GM12878 (cell line): ENCODE measurements around the gene UBAP1. TPM values are rescaled to one million over a fixed set of nuclear protein-coding genes. Genes with fewer than 3 reads are reported as not detected.

ENCODE experiments used
- ATAC-seq: fragments of 200-7000 bp; cut with Tn5 transposase; 3 replicates; pipeline ENCODE4 v1.9.1; 2020; ENCODE audit warnings: mild to moderate bottlenecking, moderate library complexity
- BruUV-seq: library from RNA; stranded (reverse); fragments of 400-500 nt; replicated peaks from 2 replicates; lab custom pipeline; 2021; lab: Mats Ljungman, UMichigan
- CTCF ChIA-PET: fragments of 300-600 bp; sonication (Branson Sonifier 250); formaldehyde crosslinking; extraction: SDS; loops from one replicate; lab custom pipeline; 2021; ENCODE audit warnings: inconsistent platforms; lab: Yijun Ruan, JAX
- POLR2A ChIA-PET: fragments of 350-600 bp; formaldehyde crosslinking; extraction: SDS; loops from one replicate; lab custom pipeline; 2021; ENCODE audit warnings: inconsistent platforms; lab: Charles Lee
- RAD21 ChIA-PET: fragments of 300-600 bp; sonication (Branson Sonifier 250); formaldehyde crosslinking; loops from one replicate; lab custom pipeline; 2023; ENCODE audit warnings: antibody characterized with exemption; ENCODE audit not compliant: unreplicated experiment; lab: Charles Lee
- SMC1A ChIA-PET: fragments of 300-600 bp; sonication (Branson Sonifier 250); formaldehyde crosslinking; loops from one replicate; lab custom pipeline; 2023; ENCODE audit not compliant: unreplicated experiment, uncharacterized antibody; lab: Charles Lee
- DNase-seq: peaks from one replicate; pipeline ENCODE4 v3.0.0-alpha.2; 2011; ENCODE audit warnings: low read depth, low spot score
- FAIRE-seq: peaks from 3 replicates; lab custom pipeline; 2011; peaks lifted over from hg19 to GRCh38; lab: Jason Lieb, UNC
- H2AFZ ChIP-seq: 2 replicates; pipeline ENCODE4 v1.6.0; 2011; ENCODE audit warnings: low read depth, low read length, control low read depth; ENCODE audit not compliant: control insufficient read depth
- H3K27ac ChIP-seq: 2 replicates; pipeline ENCODE4 v1.5.1; 2011; ENCODE audit warnings: control low read depth; ENCODE audit not compliant: control insufficient read depth, insufficient read depth
- H3K27me3 ChIP-seq, 2 experiments: replicated peaks in 1 of 2; 2 replicates each; pipeline versions ENCODE4 v1.6.0 to v1.6.1; 2011; ENCODE audit warnings: low read length in 1 of 2; ENCODE audit not compliant: control insufficient read depth in 2 of 2, insufficient read depth in 2 of 2
- H3K36me3 ChIP-seq, 2 experiments: 2 replicates each; pipeline ENCODE4 v1.5.1; 2011; ENCODE audit warnings: low read length in 1 of 2; ENCODE audit not compliant: control insufficient read depth in 2 of 2, insufficient read depth in 2 of 2
- H3K4me1 ChIP-seq: 2 replicates; pipeline ENCODE4 v1.6.1; 2011; ENCODE audit warnings: mild to moderate bottlenecking, low read length, moderate library complexity, mixed read lengths; ENCODE audit not compliant: control insufficient read depth, insufficient read depth
- H3K4me2 ChIP-seq: 2 replicates; pipeline ENCODE4 v1.6.0; 2011; ENCODE audit warnings: control low read depth; ENCODE audit not compliant: control insufficient read depth, insufficient read depth
- H3K4me3 ChIP-seq: fragments of 200-600 bp; sonication (generic); 2 replicates; pipeline ENCODE4 v1.5.1; 2016
- H3K79me2 ChIP-seq: 2 replicates; pipeline ENCODE4 v1.6.0; 2011; ENCODE audit warnings: low read length; ENCODE audit not compliant: control insufficient read depth, insufficient read depth
- H3K9ac ChIP-seq: 2 replicates; pipeline ENCODE4 v1.8.0; 2011; ENCODE audit warnings: low read length, control low read depth, mixed read lengths; ENCODE audit not compliant: control insufficient read depth, insufficient read depth
- H3K9me3 ChIP-seq: replicated peaks from 3 replicates; pipeline ENCODE4 v1.5.1; 2011; ENCODE audit warnings: mild to moderate bottlenecking, low read length; ENCODE audit not compliant: control insufficient read depth, insufficient read depth
- H4K20me1 ChIP-seq: 2 replicates; pipeline ENCODE4 v1.6.0; 2011; ENCODE audit not compliant: control insufficient read depth, insufficient read depth
- BCL11A ChIP-seq: IDR thresholded peaks from 2 replicates; pipeline ENCODE4 v1.6.1; 2011; ENCODE audit warnings: low read depth, low read length
- KDM1A ChIP-seq: fragments of 200-600 bp; sonication (generic); IDR thresholded peaks from 2 replicates; pipeline ENCODE4 v1.6.1; 2016; ENCODE audit warnings: borderline replicate concordance
- KLF5 ChIP-seq: fragments of 450-650 bp; IDR thresholded peaks from 2 replicates; pipeline ENCODE4 v1.6.1; 2014; ENCODE audit warnings: mild to moderate bottlenecking; ENCODE audit not compliant: partially characterized antibody
- MTA2 ChIP-seq: fragments of 450-650 bp; IDR thresholded peaks from 2 replicates; pipeline ENCODE4 v1.6.1; 2016; ENCODE audit warnings: low read depth, mild to moderate bottlenecking, moderate library complexity
- NR2C2 ChIP-seq: IDR thresholded peaks from 2 replicates; pipeline ENCODE4 v1.6.1; 2011; ENCODE audit warnings: borderline replicate concordance, low read depth; ENCODE audit not compliant: control insufficient read depth, insufficient read length
- POLR2AphosphoS2 ChIP-seq: IDR thresholded peaks from 2 replicates; pipeline ENCODE4 v1.6.1; 2011; ENCODE audit warnings: low read depth, mild to moderate bottlenecking, low read length, improper control_type of control experiment, moderate library complexity
- SIX5 ChIP-seq: IDR thresholded peaks from 2 replicates; pipeline ENCODE4 v1.6.1; 2011; ENCODE audit warnings: mild to moderate bottlenecking, low read depth, low read length, moderate library complexity; ENCODE audit not compliant: severe bottlenecking
- TAF1 ChIP-seq: IDR thresholded peaks from 2 replicates; pipeline ENCODE4 v1.6.1; 2011; ENCODE audit warnings: mild to moderate bottlenecking, low read depth, low read length, borderline replicate concordance
- WGBS: methylation state at CpG from one replicate; pipeline ENCODE4 v1.1.6; 2016; ENCODE audit warnings: low lambda C conversion rate; ENCODE audit not compliant: insufficient replicate concordance, insufficient coverage; ENCODE audit errors: missing lambda C conversion rate; 5-methylcytosine and 5-hydroxymethylcytosine counted together
- in situ Hi-C: fragments of 300-500 bp; cut with MboI; formaldehyde crosslinking; loops from 9 replicates; pipeline ENCODE4 v1.14.3; 2018; ENCODE audit warnings: mixed read lengths
- intact Hi-C: fragments of 100-400 bp; cut with micrococcal nuclease; formaldehyde crosslinking; loops from one replicate; pipeline ENCODE4 v1.14.2; 2022; ENCODE audit not compliant: unreplicated experiment
- polyA plus RNA-seq, 11 experiments: library from polyadenylated mRNA; depleted of rRNA in 4 of 11; unstranded in 6 of 11; stranded (reverse) in 5 of 11; fragments of >200 nt; fragmentation: Nextera tagmentation in 4 of 11; fragmentation: Illumina TruSeq in 1 of 11; extraction: Ambion mirVana in 4 of 11; extraction: Trizol in 1 of 11; gene quantifications; 1 replicate in 1 of 11; 2 replicates in 10 of 11; pipeline versions ENCODE4 v1.2.1 to v1.2.3, GENCODE V29; 2011 to 2016; ENCODE audit warnings: inconsistent platforms in 2 of 11, missing spikeins in 2 of 11, low read depth in 1 of 11
- total RNA-seq, 4 experiments: library from RNA; depleted of rRNA in 3 of 4; stranded (reverse); fragments of >200 nt in 3 of 4; fragmentation: Illumina TruSeq in 1 of 4; extraction: Trizol in 1 of 4; gene quantifications; 2 replicates each; pipeline versions ENCODE4 v1.2.1 to v1.2.3, GENCODE V29; 2013 to 2021
- TF ChIP-seq, protein P1 (sequence below): fragments of 450-650 bp; IDR thresholded peaks from 2 replicates; pipeline ENCODE4 v1.6.1; 2016; ENCODE audit warnings: mild to moderate bottlenecking
- TF ChIP-seq, protein P2 (sequence below): fragments of 450-650 bp; IDR thresholded peaks from 2 replicates; pipeline ENCODE4 v1.6.1; 2017; ENCODE audit warnings: low read depth, mild to moderate bottlenecking, moderate library complexity
- TF ChIP-seq, protein P3 (sequence below): IDR thresholded peaks from 2 replicates; pipeline ENCODE4 v1.6.1; 2012; ENCODE audit warnings: low read length, inconsistent platforms
- TF ChIP-seq, protein P4 (sequence below): IDR thresholded peaks from 2 replicates; pipeline ENCODE4 v1.6.1; 2012; ENCODE audit warnings: low read depth, low read length, improper control_type of control experiment
- TF ChIP-seq, protein P5 (sequence below): fragments of 450-650 bp; IDR thresholded peaks from 2 replicates; pipeline ENCODE4 v1.6.1; 2017; ENCODE audit warnings: mild to moderate bottlenecking, low read depth, inconsistent platforms; ENCODE audit not compliant: poor library complexity, severe bottlenecking

UBAP1 gene
- total and polyA plus RNA-seq, 10 of the 15 experiments (the other 5 are each of a cell fraction or from before 2014, with no cell fraction given), result 2.1 to 47.9 (median 27.2) TPM

DNA sequence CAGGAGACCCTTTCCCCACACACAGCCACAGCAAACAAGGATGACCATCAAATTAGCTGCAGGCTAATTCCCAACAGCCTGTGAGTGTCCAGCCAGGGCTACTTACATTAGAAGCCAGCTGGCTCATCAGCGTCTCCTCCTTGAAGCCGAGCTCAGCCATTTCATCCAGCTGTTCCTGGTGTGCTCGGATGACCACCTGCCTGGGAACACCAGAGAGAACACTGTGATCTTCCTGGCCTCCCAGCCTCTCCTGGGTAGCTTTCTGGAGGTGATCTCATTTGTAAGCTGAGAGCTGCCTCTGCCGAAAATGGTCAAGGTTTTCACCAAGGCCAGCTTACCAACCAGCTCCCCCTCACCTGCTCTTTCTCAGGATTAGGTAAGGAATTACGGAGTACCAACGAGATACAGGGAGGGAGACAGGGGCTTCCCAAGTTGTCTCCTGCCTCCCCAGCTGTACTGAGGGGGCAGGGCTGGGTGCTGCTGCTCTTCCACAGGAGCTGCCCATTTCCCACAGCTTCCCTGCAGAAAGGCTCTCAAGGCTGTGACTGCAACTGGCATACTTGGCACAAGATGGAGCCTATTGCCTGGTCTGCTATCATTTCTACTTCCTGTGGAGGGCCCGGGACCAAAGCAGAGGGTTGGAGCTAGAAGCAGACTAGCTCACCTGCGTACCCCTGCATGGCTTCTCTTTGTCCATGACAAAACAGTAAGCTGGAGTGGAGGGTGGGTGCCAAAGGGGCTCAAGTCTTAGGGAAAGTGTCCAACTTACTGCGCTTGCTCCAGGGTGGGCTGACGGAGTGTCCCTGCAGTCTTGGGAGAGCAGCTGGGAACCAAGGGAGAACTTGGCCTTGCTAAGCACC lies 76.4 kb downstream of the UBAP1 start:
- in situ Hi-C loops, result no loop called here
- WGBS, result 89% methylated on average over 10 of the region's 10 CpGs
- TF ChIP-seq POLR2AphosphoS2 (no peak), KLF5 (no peak), NR2C2 (no peak), SIX5 (no peak), TAF1 (no peak), BCL11A (no peak), KDM1A (no peak), MTA2 (no peak)
- TF ChIP-seq, protein P1, sequence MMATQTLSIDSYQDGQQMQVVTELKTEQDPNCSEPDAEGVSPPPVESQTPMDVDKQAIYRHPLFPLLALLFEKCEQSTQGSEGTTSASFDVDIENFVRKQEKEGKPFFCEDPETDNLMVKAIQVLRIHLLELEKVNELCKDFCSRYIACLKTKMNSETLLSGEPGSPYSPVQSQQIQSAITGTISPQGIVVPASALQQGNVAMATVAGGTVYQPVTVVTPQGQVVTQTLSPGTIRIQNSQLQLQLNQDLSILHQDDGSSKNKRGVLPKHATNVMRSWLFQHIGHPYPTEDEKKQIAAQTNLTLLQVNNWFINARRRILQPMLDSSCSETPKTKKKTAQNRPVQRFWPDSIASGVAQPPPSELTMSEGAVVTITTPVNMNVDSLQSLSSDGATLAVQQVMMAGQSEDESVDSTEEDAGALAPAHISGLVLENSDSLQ, result no peak
- TF ChIP-seq, protein P2, sequence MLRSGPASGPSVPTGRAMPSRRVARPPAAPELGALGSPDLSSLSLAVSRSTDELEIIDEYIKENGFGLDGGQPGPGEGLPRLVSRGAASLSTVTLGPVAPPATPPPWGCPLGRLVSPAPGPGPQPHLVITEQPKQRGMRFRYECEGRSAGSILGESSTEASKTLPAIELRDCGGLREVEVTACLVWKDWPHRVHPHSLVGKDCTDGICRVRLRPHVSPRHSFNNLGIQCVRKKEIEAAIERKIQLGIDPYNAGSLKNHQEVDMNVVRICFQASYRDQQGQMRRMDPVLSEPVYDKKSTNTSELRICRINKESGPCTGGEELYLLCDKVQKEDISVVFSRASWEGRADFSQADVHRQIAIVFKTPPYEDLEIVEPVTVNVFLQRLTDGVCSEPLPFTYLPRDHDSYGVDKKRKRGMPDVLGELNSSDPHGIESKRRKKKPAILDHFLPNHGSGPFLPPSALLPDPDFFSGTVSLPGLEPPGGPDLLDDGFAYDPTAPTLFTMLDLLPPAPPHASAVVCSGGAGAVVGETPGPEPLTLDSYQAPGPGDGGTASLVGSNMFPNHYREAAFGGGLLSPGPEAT, result no peak
- TF ChIP-seq, protein P3, sequence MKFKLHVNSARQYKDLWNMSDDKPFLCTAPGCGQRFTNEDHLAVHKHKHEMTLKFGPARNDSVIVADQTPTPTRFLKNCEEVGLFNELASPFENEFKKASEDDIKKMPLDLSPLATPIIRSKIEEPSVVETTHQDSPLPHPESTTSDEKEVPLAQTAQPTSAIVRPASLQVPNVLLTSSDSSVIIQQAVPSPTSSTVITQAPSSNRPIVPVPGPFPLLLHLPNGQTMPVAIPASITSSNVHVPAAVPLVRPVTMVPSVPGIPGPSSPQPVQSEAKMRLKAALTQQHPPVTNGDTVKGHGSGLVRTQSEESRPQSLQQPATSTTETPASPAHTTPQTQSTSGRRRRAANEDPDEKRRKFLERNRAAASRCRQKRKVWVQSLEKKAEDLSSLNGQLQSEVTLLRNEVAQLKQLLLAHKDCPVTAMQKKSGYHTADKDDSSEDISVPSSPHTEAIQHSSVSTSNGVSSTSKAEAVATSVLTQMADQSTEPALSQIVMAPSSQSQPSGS, result no peak
- TF ChIP-seq, protein P4, sequence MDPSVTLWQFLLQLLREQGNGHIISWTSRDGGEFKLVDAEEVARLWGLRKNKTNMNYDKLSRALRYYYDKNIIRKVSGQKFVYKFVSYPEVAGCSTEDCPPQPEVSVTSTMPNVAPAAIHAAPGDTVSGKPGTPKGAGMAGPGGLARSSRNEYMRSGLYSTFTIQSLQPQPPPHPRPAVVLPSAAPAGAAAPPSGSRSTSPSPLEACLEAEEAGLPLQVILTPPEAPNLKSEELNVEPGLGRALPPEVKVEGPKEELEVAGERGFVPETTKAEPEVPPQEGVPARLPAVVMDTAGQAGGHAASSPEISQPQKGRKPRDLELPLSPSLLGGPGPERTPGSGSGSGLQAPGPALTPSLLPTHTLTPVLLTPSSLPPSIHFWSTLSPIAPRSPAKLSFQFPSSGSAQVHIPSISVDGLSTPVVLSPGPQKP, result no peak
- TF ChIP-seq, protein P5, sequence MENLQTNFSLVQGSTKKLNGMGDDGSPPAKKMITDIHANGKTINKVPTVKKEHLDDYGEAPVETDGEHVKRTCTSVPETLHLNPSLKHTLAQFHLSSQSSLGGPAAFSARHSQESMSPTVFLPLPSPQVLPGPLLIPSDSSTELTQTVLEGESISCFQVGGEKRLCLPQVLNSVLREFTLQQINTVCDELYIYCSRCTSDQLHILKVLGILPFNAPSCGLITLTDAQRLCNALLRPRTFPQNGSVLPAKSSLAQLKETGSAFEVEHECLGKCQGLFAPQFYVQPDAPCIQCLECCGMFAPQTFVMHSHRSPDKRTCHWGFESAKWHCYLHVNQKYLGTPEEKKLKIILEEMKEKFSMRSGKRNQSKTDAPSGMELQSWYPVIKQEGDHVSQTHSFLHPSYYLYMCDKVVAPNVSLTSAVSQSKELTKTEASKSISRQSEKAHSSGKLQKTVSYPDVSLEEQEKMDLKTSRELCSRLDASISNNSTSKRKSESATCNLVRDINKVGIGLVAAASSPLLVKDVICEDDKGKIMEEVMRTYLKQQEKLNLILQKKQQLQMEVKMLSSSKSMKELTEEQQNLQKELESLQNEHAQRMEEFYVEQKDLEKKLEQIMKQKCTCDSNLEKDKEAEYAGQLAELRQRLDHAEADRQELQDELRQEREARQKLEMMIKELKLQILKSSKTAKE, result no peak
- Histone ChIP-seq H4K20me1 (no peaks in the 10 kb centered on the region), H3K27ac (no peak overlapping the region), H3K9me3 (no peaks in the 10 kb centered on the region), H3K4me3 (no peak overlapping the region), H3K36me3 (peaks cover 19 to 27% of the 10 kb centered on the region in 2 experiments), H3K9ac (no peak overlapping the region), H3K27me3 (no peaks in the 10 kb centered on the region), H3K4me1 (no peaks in the 10 kb centered on the region), H3K79me2 (no peaks in the 10 kb centered on the region), H2AFZ (no peak overlapping the region), H3K4me2 (no peak overlapping the region)
- POLR2A ChIA-PET, result interaction anchor here (1.0 kb wide), 1 partner anchor 75 kb away, joined by 3 read pairs; no protein-coding TSS in a partner anchor
- RAD21 ChIA-PET, result interaction anchor here (1.2 kb wide), 1 partner anchor 80 kb away, joined by 4 read pairs; no protein-coding TSS in a partner anchor
- FAIRE-seq (no peak), DNase-seq (no peak), ATAC-seq (no peak)
- CTCF ChIA-PET, result interaction anchor here (0.5 to 1.2 kb wide), 8 partner anchors 9 to 819 kb away, joined by 3 to 4 read pairs (median 3); partner anchors contain the start of gene MYORG
- BruUV-seq, result no TSS peak
- SMC1A ChIA-PET, result interaction anchor here (0.6 to 1.0 kb wide), 2 partner anchors 181 to 209 kb away, joined by 3 to 5 read pairs; no protein-coding TSS in a partner anchor
- intact Hi-C loops, result loop anchor here (5.0 kb wide), 2 partner anchors 122 to 128 kb away; partner anchors contain the start of genes DCAF12 and MYORG
